Stimulated activated CD4-positive, alpha-beta T cell treated with anti-CD3 and anti-CD28 coated beads, Interleukin-15, amount 100 ng/mL, for 48 hours (primary cell): ENCODE data around the gene IL37.

Source experiments
- DNase-seq, 2 donors: peaks; one replicate each; pipeline ENCODE4 v3.0.0-alpha.2; 2020; ENCODE audit warnings: low read depth in 2 of 2

IL37 gene

GRCh38 chr2:112910865-112911264 is at the start of gene IL37:
Gene IL37, plus strand, starts transcription at chr2:112911165. Its CDS starts 1,848 bp downstream, at chr2:112913013.
- no peak for DNase-seq

- DNase-seq = no peak
These were observed 46.9 kb upstream of the IL37 start for GRCh38 chr2:112864072-112864471.

- DNase-seq = no peak
These were observed 44.7 kb upstream of the IL37 start for GRCh38 chr2:112866128-112866835.

- DNase-seq = no peak
These were observed 43.0 kb upstream of the IL37 start for GRCh38 chr2:112867701-112868631.

GRCh38 chr2:112869258-112869842 is 41.6 kb upstream of the IL37 start:
- DNase-seq = no peak

- no peak for DNase-seq
These were observed 39.8 kb upstream of the IL37 start for GRCh38 chr2:112870841-112871835.

- DNase-seq = no peak
These were observed 34.6 kb upstream of the IL37 start for GRCh38 chr2:112876257-112876970.

- DNase-seq = no peak
These were observed 34.0 kb upstream of the IL37 start for GRCh38 chr2:112876971-112877361.

GRCh38 chr2:112877423-112877822 is 33.5 kb upstream of the IL37 start:
- DNase-seq = no peak

- DNase-seq = no peak
These were observed 31.4 kb upstream of the IL37 start for GRCh38 chr2:112879491-112880041.

GRCh38 chr2:112880091-112880531 is 30.9 kb upstream of the IL37 start:
- no peak for DNase-seq

- no peak for DNase-seq
These were observed 30.3 kb upstream of the IL37 start for GRCh38 chr2:112880696-112881095.

- peak; percentile 24 to 38 for DNase-seq
These were observed 29.6 kb upstream of the IL37 start for GRCh38 chr2:112881217-112881985.

GRCh38 chr2:112883669-112884068 is 27.3 kb upstream of the IL37 start:
- no peak for DNase-seq

- peak; percentile 48 to 72 for DNase-seq
These were observed 26.0 kb upstream of the IL37 start for GRCh38 chr2:112884869-112885505.

GRCh38 chr2:112885506-112885902 is 25.5 kb upstream of the IL37 start:
- no peak for DNase-seq

GRCh38 chr2:112886291-112886690 is 24.7 kb upstream of the IL37 start:
- no peak for DNase-seq

GRCh38 chr2:112887964-112888749 is 22.8 kb upstream of the IL37 start:
- DNase-seq = no peak
